GM12878 (cell line): ENCODE measurements around the gene PLCG2. TPM values are rescaled to one million over a fixed set of nuclear protein-coding genes. Genes with fewer than 3 reads are reported as not detected.

Experiments
- ATAC-seq: fragments of 200-7000 bp; cut with Tn5 transposase; 3 replicates; pipeline ENCODE4 v1.9.1; 2020; ENCODE audit warnings: mild to moderate bottlenecking, moderate library complexity
- BruUV-seq: library from RNA; stranded (reverse); fragments of 400-500 nt; replicated peaks from 2 replicates; lab custom pipeline; 2021; lab: Mats Ljungman, UMichigan
- CTCF ChIA-PET: fragments of 300-600 bp; sonication (Branson Sonifier 250); formaldehyde crosslinking; extraction: SDS; loops from one replicate; lab custom pipeline; 2021; ENCODE audit warnings: inconsistent platforms; lab: Yijun Ruan, JAX
- POLR2A ChIA-PET: fragments of 350-600 bp; formaldehyde crosslinking; extraction: SDS; loops from one replicate; lab custom pipeline; 2021; ENCODE audit warnings: inconsistent platforms; lab: Charles Lee
- RAD21 ChIA-PET: fragments of 300-600 bp; sonication (Branson Sonifier 250); formaldehyde crosslinking; loops from one replicate; lab custom pipeline; 2023; ENCODE audit warnings: antibody characterized with exemption; ENCODE audit not compliant: unreplicated experiment; lab: Charles Lee
- SMC1A ChIA-PET: fragments of 300-600 bp; sonication (Branson Sonifier 250); formaldehyde crosslinking; loops from one replicate; lab custom pipeline; 2023; ENCODE audit not compliant: unreplicated experiment, uncharacterized antibody; lab: Charles Lee
- DNase-seq: peaks from one replicate; pipeline ENCODE4 v3.0.0-alpha.2; 2011; ENCODE audit warnings: low read depth, low spot score
- FAIRE-seq: peaks from 3 replicates; lab custom pipeline; 2011; peaks lifted over from hg19 to GRCh38; lab: Jason Lieb, UNC
- H2AFZ ChIP-seq: 2 replicates; pipeline ENCODE4 v1.6.0; 2011; ENCODE audit warnings: low read depth, low read length, control low read depth; ENCODE audit not compliant: control insufficient read depth
- H3K27ac ChIP-seq: 2 replicates; pipeline ENCODE4 v1.5.1; 2011; ENCODE audit warnings: control low read depth; ENCODE audit not compliant: control insufficient read depth, insufficient read depth
- H3K27me3 ChIP-seq, 2 experiments: replicated peaks in 1 of 2; 2 replicates each; pipeline versions ENCODE4 v1.6.0 to v1.6.1; 2011; ENCODE audit warnings: low read length in 1 of 2; ENCODE audit not compliant: control insufficient read depth in 2 of 2, insufficient read depth in 2 of 2
- H3K36me3 ChIP-seq, 2 experiments: 2 replicates each; pipeline ENCODE4 v1.5.1; 2011; ENCODE audit warnings: low read length in 1 of 2; ENCODE audit not compliant: control insufficient read depth in 2 of 2, insufficient read depth in 2 of 2
- H3K4me1 ChIP-seq: 2 replicates; pipeline ENCODE4 v1.6.1; 2011; ENCODE audit warnings: mild to moderate bottlenecking, low read length, moderate library complexity, mixed read lengths; ENCODE audit not compliant: control insufficient read depth, insufficient read depth
- H3K4me2 ChIP-seq: 2 replicates; pipeline ENCODE4 v1.6.0; 2011; ENCODE audit warnings: control low read depth; ENCODE audit not compliant: control insufficient read depth, insufficient read depth
- H3K4me3 ChIP-seq: fragments of 200-600 bp; sonication (generic); 2 replicates; pipeline ENCODE4 v1.5.1; 2016
- H3K79me2 ChIP-seq: 2 replicates; pipeline ENCODE4 v1.6.0; 2011; ENCODE audit warnings: low read length; ENCODE audit not compliant: control insufficient read depth, insufficient read depth
- H3K9ac ChIP-seq: 2 replicates; pipeline ENCODE4 v1.8.0; 2011; ENCODE audit warnings: low read length, control low read depth, mixed read lengths; ENCODE audit not compliant: control insufficient read depth, insufficient read depth
- H3K9me3 ChIP-seq: replicated peaks from 3 replicates; pipeline ENCODE4 v1.5.1; 2011; ENCODE audit warnings: mild to moderate bottlenecking, low read length; ENCODE audit not compliant: control insufficient read depth, insufficient read depth
- H4K20me1 ChIP-seq: 2 replicates; pipeline ENCODE4 v1.6.0; 2011; ENCODE audit not compliant: control insufficient read depth, insufficient read depth
- ATF7 ChIP-seq: fragments of 450-650 bp; IDR thresholded peaks from 2 replicates; pipeline ENCODE4 v1.6.1; 2016; ENCODE audit warnings: low read depth, mild to moderate bottlenecking
- IRF3 ChIP-seq: fragments of 450-650 bp; IDR thresholded peaks from 2 replicates; pipeline ENCODE4 v1.6.1; 2014; ENCODE audit warnings: mild to moderate bottlenecking
- LARP7 ChIP-seq: fragments of 450-650 bp; IDR thresholded peaks from 2 replicates; pipeline ENCODE4 v1.6.1; 2017; ENCODE audit warnings: mild to moderate bottlenecking
- MEF2B ChIP-seq: fragments of 450-650 bp; IDR thresholded peaks from 2 replicates; pipeline ENCODE4 v1.6.1; 2018; ENCODE audit warnings: mild to moderate bottlenecking, moderate library complexity; ENCODE audit not compliant: partially characterized antibody, poor library complexity, severe bottlenecking
- MLLT1 ChIP-seq: fragments of 450-650 bp; IDR thresholded peaks from 2 replicates; pipeline ENCODE4 v1.6.1; 2016; ENCODE audit warnings: mild to moderate bottlenecking
- POLR2AphosphoS5 ChIP-seq: IDR thresholded peaks from 2 replicates; pipeline ENCODE4 v1.6.1; 2011; ENCODE audit warnings: mild to moderate bottlenecking, low read length, inconsistent platforms
- POU2F2 ChIP-seq: IDR thresholded peaks from 3 replicates; pipeline ENCODE4 v1.6.1; 2011; ENCODE audit warnings: low read depth, mild to moderate bottlenecking, low read length, borderline replicate concordance
- RFX5 ChIP-seq: IDR thresholded peaks from 2 replicates; pipeline ENCODE4 v1.6.1; 2011; ENCODE audit warnings: low read depth, low read length, improper control_type of control experiment
- ZNF384 ChIP-seq: IDR thresholded peaks from 2 replicates; pipeline ENCODE4 v1.6.1; 2012; ENCODE audit warnings: low read depth, mild to moderate bottlenecking, low read length, improper control_type of control experiment, borderline replicate concordance
- whole genome bisulfite sequencing: methylation state at CpG from one replicate; pipeline ENCODE4 v1.1.6; 2016; ENCODE audit warnings: low lambda C conversion rate; ENCODE audit not compliant: insufficient replicate concordance, insufficient coverage; ENCODE audit errors: missing lambda C conversion rate; 5-methylcytosine and 5-hydroxymethylcytosine counted together
- in situ Hi-C: fragments of 300-500 bp; cut with MboI; formaldehyde crosslinking; loops from 9 replicates; pipeline ENCODE4 v1.14.3; 2018; ENCODE audit warnings: mixed read lengths
- intact Hi-C: fragments of 100-400 bp; cut with micrococcal nuclease; formaldehyde crosslinking; loops from one replicate; pipeline ENCODE4 v1.14.2; 2022; ENCODE audit not compliant: unreplicated experiment
- polyA plus RNA-seq, 11 experiments: library from polyadenylated mRNA; depleted of rRNA in 4 of 11; unstranded in 6 of 11; stranded (reverse) in 5 of 11; fragments of >200 nt; fragmentation: Nextera tagmentation in 4 of 11; fragmentation: Illumina TruSeq in 1 of 11; extraction: Ambion mirVana in 4 of 11; extraction: Trizol in 1 of 11; gene quantifications; 1 replicate in 1 of 11; 2 replicates in 10 of 11; pipeline versions ENCODE4 v1.2.1 to v1.2.3, GENCODE V29; 2011 to 2016; ENCODE audit warnings: inconsistent platforms in 2 of 11, missing spikeins in 2 of 11, low read depth in 1 of 11
- total RNA-seq, 4 experiments: library from RNA; depleted of rRNA in 3 of 4; stranded (reverse); fragments of >200 nt in 3 of 4; fragmentation: Illumina TruSeq in 1 of 4; extraction: Trizol in 1 of 4; gene quantifications; 2 replicates each; pipeline versions ENCODE4 v1.2.1 to v1.2.3, GENCODE V29; 2013 to 2021
- TF ChIP-seq, protein P1 (sequence below): IDR thresholded peaks from 2 replicates; pipeline ENCODE4 v1.6.1; 2011; ENCODE audit warnings: low read depth, low read length, improper control_type of control experiment, borderline replicate concordance
- TF ChIP-seq, protein P2 (sequence below): IDR thresholded peaks from 2 replicates; pipeline ENCODE4 v1.6.1; 2011; ENCODE audit warnings: low read depth, mild to moderate bottlenecking, low read length, moderate library complexity, borderline replicate concordance; ENCODE audit errors: extremely low read depth

PLCG2 gene
- total and polyA plus RNA-seq, 10 of the 15 experiments (the other 5 are each of a cell fraction or from before 2014, with no cell fraction given), result 47.6 to 256 (median 149) TPM

GRCh38 chr16:81786321-81786720 lies 7.2 kb downstream of the PLCG2 start:
- intact Hi-C loops (no loop called here), in situ Hi-C loops (no loop called here)
- BruUV-seq, result no TSS peak
- peaks cover 98% of the 10 kb centered on the region for H3K79me2 ChIP-seq
- H3K27me3 ChIP-seq, result no peaks in the 10 kb centered on the region
- H4K20me1 ChIP-seq, result peaks cover 3% of the 10 kb centered on the region; the same call in 1 of the 2 replicates
- H3K4me2 ChIP-seq, result peak overlapping the region; percentile 93
- DNase-seq (no peak), FAIRE-seq (no peak), ATAC-seq (no peak)
- SMC1A ChIA-PET, result interaction anchor here (0.8 to 3.3 kb wide), 17 partner anchors 9 to 88 kb away, joined by 3 to 22 read pairs (median 7); no protein-coding TSS in a partner anchor
- no peak for TF ChIP-seq MEF2B
- POLR2A ChIA-PET, result interaction anchor here (0.8 to 3.0 kb wide), 11 partner anchors 9 to 49 kb away, joined by 3 to 22 read pairs (median 5); no protein-coding TSS in a partner anchor
- H3K4me1 ChIP-seq, result peaks cover 42% of the 10 kb centered on the region
- no peak overlapping the region for H2AFZ ChIP-seq
- CTCF ChIA-PET, result interaction anchor here (0.6 to 3.8 kb wide), 9 partner anchors 9 to 100 kb away, joined by 3 to 32 read pairs (median 5); no protein-coding TSS in a partner anchor
- WGBS, result 9% methylated on average over 6 of the region's 6 CpGs
- peak overlapping the region; percentile 60 for H3K27ac ChIP-seq
- peak overlapping the region; percentile 48 for H3K9ac ChIP-seq
- RAD21 ChIA-PET, result interaction anchor here (0.9 to 9.5 kb wide), 11 partner anchors 11 to 101 kb away, joined by 3 to 74 read pairs (median 8); no protein-coding TSS in a partner anchor
- H3K36me3 ChIP-seq, result peaks cover 24 to 41% of the 10 kb centered on the region in 2 experiments; a peak in 3 of 4 replicates
- H3K4me3 ChIP-seq, result peak overlapping the region; percentile 75
- no peaks in the 10 kb centered on the region for H3K9me3 ChIP-seq

GRCh38 chr16:81786868-81787267 lies 7.8 kb downstream of the PLCG2 start:
- ChIA-PET CTCF (interaction anchor here (0.6 to 3.8 kb wide), 8 partner anchors 9 to 87 kb away, joined by 3 to 32 read pairs (median 5); no protein-coding TSS in a partner anchor), SMC1A (interaction anchor here (0.8 to 3.3 kb wide), 17 partner anchors 8 to 87 kb away, joined by 3 to 22 read pairs (median 7); no protein-coding TSS in a partner anchor), RAD21 (interaction anchor here (0.9 to 9.5 kb wide), 11 partner anchors 10 to 101 kb away, joined by 3 to 74 read pairs (median 8); no protein-coding TSS in a partner anchor), POLR2A (interaction anchor here (0.7 to 3.0 kb wide), 11 partner anchors 9 to 48 kb away, joined by 3 to 22 read pairs (median 5); no protein-coding TSS in a partner anchor)
- in situ Hi-C loops, result no loop called here
- H3K79me2 ChIP-seq, result peaks cover 98% of the 10 kb centered on the region
- intact Hi-C loops, result no loop called here
- no TSS peak for BruUV-seq
- no peak for ATAC-seq
- H3K36me3 ChIP-seq, result peaks cover 26 to 44% of the 10 kb centered on the region in 2 experiments; a peak in 3 of 4 replicates
- DNase-seq, result no peak
- H4K20me1 ChIP-seq, result 0 out of 2 replicates have a peak, but pooled peaks cover 3% of the 10 kb centered on the region
- no peaks in the 10 kb centered on the region for H3K9me3 ChIP-seq
- H3K4me2 ChIP-seq, result peak overlapping the region; percentile 93; the same call in 1 of the 2 replicates
- no peak for FAIRE-seq
- H3K9ac ChIP-seq, result no peak overlapping the region
- H3K4me3 ChIP-seq, result peak overlapping the region; percentile 75; the same call in 1 of the 2 replicates
- H3K27ac ChIP-seq, result peak overlapping the region; percentile 60; the same call in 1 of the 2 replicates
- WGBS, result 48% methylated on average over 2 of the region's 2 CpGs
- peaks cover 39% of the 10 kb centered on the region for H3K4me1 ChIP-seq
- no peaks in the 10 kb centered on the region for H3K27me3 ChIP-seq
- no peak overlapping the region for H2AFZ ChIP-seq
- TF ChIP-seq POLR2AphosphoS5 (no peak), RFX5 (no peak), MLLT1 (no peak), POU2F2 (no peak), ZNF384 (no peak), IRF3 (no peak), LARP7 (no peak), ATF7 (no peak)
- TF ChIP-seq, protein P1, sequence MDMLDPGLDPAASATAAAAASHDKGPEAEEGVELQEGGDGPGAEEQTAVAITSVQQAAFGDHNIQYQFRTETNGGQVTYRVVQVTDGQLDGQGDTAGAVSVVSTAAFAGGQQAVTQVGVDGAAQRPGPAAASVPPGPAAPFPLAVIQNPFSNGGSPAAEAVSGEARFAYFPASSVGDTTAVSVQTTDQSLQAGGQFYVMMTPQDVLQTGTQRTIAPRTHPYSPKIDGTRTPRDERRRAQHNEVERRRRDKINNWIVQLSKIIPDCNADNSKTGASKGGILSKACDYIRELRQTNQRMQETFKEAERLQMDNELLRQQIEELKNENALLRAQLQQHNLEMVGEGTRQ, result no peak
- TF ChIP-seq, protein P2, sequence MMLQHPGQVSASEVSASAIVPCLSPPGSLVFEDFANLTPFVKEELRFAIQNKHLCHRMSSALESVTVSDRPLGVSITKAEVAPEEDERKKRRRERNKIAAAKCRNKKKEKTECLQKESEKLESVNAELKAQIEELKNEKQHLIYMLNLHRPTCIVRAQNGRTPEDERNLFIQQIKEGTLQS, result no peak
